Smooth muscle cell (in vitro differentiated cells): ENCODE measurements around the gene PRKX. TPM values are rescaled to one million over a fixed set of nuclear protein-coding genes. Genes with fewer than 3 reads are reported as not detected.
"Not testable (repeated sequence)": the region's sequence is repeated elsewhere in the genome, so short reads cannot be mapped to it uniquely, and the experiment has no call there.

Experiments used
- DNase-seq: peaks from one replicate; lab custom pipeline; 2025; ENCODE audit not compliant: unreplicated experiment; lab: John Stamatoyannopoulos, UW
- H2AFZ ChIP-seq: fragments of 200-600 bp; sonication (generic); 2 replicates; pipeline ENCODE4 v1.6.0; 2016; ENCODE audit warnings: antibody characterized with exemption, low read depth, mild to moderate bottlenecking
- H3F3A ChIP-seq: fragments of 200-600 bp; sonication (generic); 2 replicates; pipeline ENCODE4 v1.6.0; 2017; ENCODE audit warnings: antibody characterized with exemption, low read depth
- H3K27ac ChIP-seq: fragments of 200-600 bp; sonication (generic); 2 replicates; pipeline ENCODE4 v1.5.1; 2016; ENCODE audit warnings: low read depth, mild to moderate bottlenecking
- H3K27me3 ChIP-seq: fragments of 200-600 bp; sonication (generic); 2 replicates; pipeline ENCODE4 v1.6.1; 2016; ENCODE audit warnings: low read depth, mild to moderate bottlenecking
- H3K36me3 ChIP-seq: fragments of 200-600 bp; sonication (generic); 2 replicates; pipeline ENCODE4 v1.5.1; 2016; ENCODE audit warnings: low read depth
- H3K4me1 ChIP-seq: fragments of 200-600 bp; sonication (generic); 2 replicates; pipeline ENCODE4 v1.5.1; 2016; ENCODE audit warnings: low read depth
- H3K4me2 ChIP-seq: fragments of 200-600 bp; sonication (generic); 2 replicates; pipeline ENCODE4 v1.6.0; 2016; ENCODE audit warnings: mild to moderate bottlenecking
- H3K4me3 ChIP-seq: fragments of 200-600 bp; sonication (generic); 2 replicates; pipeline ENCODE4 v1.5.1; 2016; ENCODE audit warnings: mild to moderate bottlenecking
- H3K79me2 ChIP-seq: fragments of 200-600 bp; sonication (generic); 2 replicates; pipeline ENCODE4 v1.6.0; 2016; ENCODE audit warnings: low read depth, mild to moderate bottlenecking
- H3K9ac ChIP-seq: fragments of 200-600 bp; sonication (generic); 2 replicates; pipeline ENCODE4 v1.6.0; 2016; ENCODE audit warnings: low read depth
- H3K9me3 ChIP-seq: fragments of 200-600 bp; sonication (generic); replicated peaks from 2 replicates; pipeline ENCODE4 v1.5.1; 2016; ENCODE audit warnings: low read depth
- H4K20me1 ChIP-seq: fragments of 200-600 bp; sonication (generic); 2 replicates; pipeline ENCODE4 v1.6.0; 2016; ENCODE audit warnings: low read depth
- CTCF ChIP-seq: fragments of 200-600 bp; sonication (generic); IDR thresholded peaks from 2 replicates; pipeline ENCODE4 v1.5.1; 2017; ENCODE audit warnings: borderline replicate concordance, mild to moderate bottlenecking, antibody characterized with exemption; ENCODE audit not compliant: insufficient read depth, poor library complexity, severe bottlenecking
- WGBS: methylation state at CpG from one replicate; pipeline ENCODE4 v1.1.7; 2016; ENCODE audit warnings: low lambda C conversion rate; 5-methylcytosine and 5-hydroxymethylcytosine counted together
- polyA plus RNA-seq: library from polyadenylated mRNA; unstranded; fragments of >200 nt; fragmentation: Nextera tagmentation; extraction: Ambion mirVana; gene quantifications from 2 replicates; pipeline ENCODE4 v1.2.1, GENCODE V29; 2016
- small RNA-seq: library from RNA; depleted of rRNA; stranded (forward); fragments of <200 nt; gene quantifications from one replicate; pipeline ENCODE3, GENCODE V24; 2014
- total RNA-seq: library from RNA; depleted of rRNA; stranded (reverse); fragments of >200 nt; gene quantifications from 2 replicates; pipeline ENCODE4 v1.2.3, GENCODE V29; 2014

PRKX gene
- total and polyA plus RNA-seq, 2 experiments from 2014 or later, result 9.5 to 10.1 TPM

- no peak overlapping the region for H3K4me2 ChIP-seq
- H2AFZ ChIP-seq, result no peak overlapping the region
- no peak overlapping the region for H3K4me3 ChIP-seq
- no peak for DNase-seq
- H3F3A ChIP-seq, result no peaks in the 10 kb centered on the region
- H3K27me3 ChIP-seq, result no peaks in the 10 kb centered on the region
- 68% methylated on average over 3 of the region's 3 CpGs for WGBS
- H3K36me3 ChIP-seq, result no peaks in the 10 kb centered on the region
- no peaks in the 10 kb centered on the region for H3K4me1 ChIP-seq
- H3K79me2 ChIP-seq, result no peaks in the 10 kb centered on the region
- H3K27ac ChIP-seq, result no peak overlapping the region
- no peaks in the 10 kb centered on the region for H4K20me1 ChIP-seq
- TF ChIP-seq CTCF, result no peak
- no peak overlapping the region for H3K9ac ChIP-seq
- no peaks in the 10 kb centered on the region for H3K9me3 ChIP-seq
Measured at GRCh38 chrX:3567686-3568085, 145.8 kb downstream of the PRKX start.

GRCh38 chrX:3563451-3563850 lies 150.0 kb downstream of the PRKX start:
- WGBS, result 93% methylated on average over 4 of the region's 4 CpGs
- H3K4me1 ChIP-seq, result no peaks in the 10 kb centered on the region
- H3K9ac ChIP-seq, result no peak overlapping the region
- no peaks in the 10 kb centered on the region for H3K27me3 ChIP-seq
- TF ChIP-seq CTCF, result no peak
- H3K9me3 ChIP-seq, result no peaks in the 10 kb centered on the region
- H3K36me3 ChIP-seq, result no peaks in the 10 kb centered on the region
- H3F3A ChIP-seq, result no peaks in the 10 kb centered on the region
- no peak overlapping the region for H3K27ac ChIP-seq
- no peak for DNase-seq
- H3K4me2 ChIP-seq, result no peak overlapping the region
- no peak overlapping the region for H3K4me3 ChIP-seq
- H4K20me1 ChIP-seq, result no peaks in the 10 kb centered on the region
- no peak overlapping the region for H2AFZ ChIP-seq
- H3K79me2 ChIP-seq, result no peaks in the 10 kb centered on the region

- not testable (repeated sequence) for H4K20me1 ChIP-seq, H3K9me3 ChIP-seq, DNase-seq, H3K4me3 ChIP-seq, H3K79me2 ChIP-seq, H3K4me2 ChIP-seq, H2AFZ ChIP-seq, H3F3A ChIP-seq, H3K9ac ChIP-seq, H3K27me3 ChIP-seq, H3K4me1 ChIP-seq, H3K36me3 ChIP-seq, H3K27ac ChIP-seq
- 88% methylated on average over 6 of the region's 7 CpGs for WGBS
Measured at GRCh38 chrX:3560010-3560409, 153.4 kb downstream of the PRKX start.

Small RNAs within 50 kb of the gene (small RNA-seq; reads per million reads assigned to genes)
- gene RF00019 (not detected), gene RNU6-114P (not detected)
